Measurements from ENCODE around the gene TAP2.

DNA sequence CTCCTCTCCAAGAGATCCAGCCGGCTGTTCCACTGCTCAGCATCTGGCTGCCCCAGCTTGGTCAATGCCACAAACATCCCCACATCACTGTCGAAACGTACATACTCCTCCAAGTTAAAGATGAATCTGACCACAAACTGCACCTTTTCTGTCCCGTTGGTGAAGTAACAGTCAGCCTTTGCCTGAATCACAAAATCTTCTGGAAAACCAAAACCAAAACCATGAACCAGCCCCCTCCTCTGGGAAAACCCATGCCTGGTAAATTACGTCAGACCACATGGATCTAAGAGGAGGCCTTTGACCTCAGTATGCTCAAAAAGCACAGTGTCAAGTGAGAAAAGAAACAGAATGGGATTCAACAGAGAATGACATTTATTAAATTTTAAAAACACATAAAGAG is 23.4 kb downstream of the TAP2 start:
- TF ChIP-seq YY1 (IDR thresholded peaks at IDR 0.05; ENCODE audit: insufficient read depth, insufficient read length) (no peak), ZNF274 (IDR thresholded peaks at IDR 0.05; ENCODE audit: low read depth, low read length) (no peak), SUZ12 (IDR thresholded peaks at IDR 0.05; ENCODE audit: extremely low read depth, insufficient read depth, insufficient read length) (no peak)

Data from NT2/D1 (cell line).